HG03565 (cell line): ENCODE measurements around the gene SELENOT.
"Not testable (repeated sequence)": the region's sequence is repeated elsewhere in the genome, so short reads cannot be mapped to it uniquely, and the experiment has no call there.

Experiments used
- ATAC-seq: cut with Tn5 transposase; IDR thresholded peaks from one replicate; pipeline ENCODE4 v1.9.1; 2021; ENCODE audit warnings: mild to moderate bottlenecking, moderate library complexity; ENCODE audit not compliant: unreplicated experiment

SELENOT gene

DNA sequence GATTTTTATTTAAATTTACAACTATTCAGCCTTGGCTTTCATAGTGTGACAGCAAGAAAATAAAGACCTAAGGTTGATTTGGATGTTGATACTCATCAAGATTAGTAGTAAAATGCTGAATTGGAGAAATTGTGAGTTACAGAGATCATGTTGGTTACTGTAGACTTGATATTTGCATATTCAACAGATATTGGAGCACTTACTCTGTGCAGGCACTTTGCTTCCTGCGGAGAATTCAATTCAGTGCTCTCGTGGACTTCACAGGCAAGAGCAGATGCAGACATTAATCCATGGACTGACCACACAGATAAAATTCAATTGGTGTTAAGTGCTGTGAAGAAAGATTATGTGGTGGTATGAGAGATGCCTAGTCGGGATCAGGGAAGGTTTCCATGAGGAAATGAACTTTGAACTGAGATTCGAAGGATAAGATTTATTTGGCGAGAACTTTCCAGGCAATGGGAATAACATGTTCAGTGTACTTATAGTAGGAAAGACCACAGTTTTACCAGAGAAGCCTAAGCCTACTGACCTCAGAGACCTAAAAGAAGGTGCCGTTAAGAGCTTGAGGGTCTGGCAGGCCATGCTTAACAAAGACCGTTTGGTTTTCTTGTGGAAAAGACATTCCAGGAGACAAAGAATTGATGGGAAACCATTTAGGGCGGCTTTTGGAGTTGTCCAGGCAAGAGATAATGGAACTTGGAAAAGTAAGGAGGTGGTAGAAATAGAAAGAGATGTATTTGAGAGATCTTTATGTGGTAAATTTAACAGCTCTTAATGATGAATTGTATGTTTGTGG, 4.3 kb downstream of the SELENOT start:
- no peak for ATAC-seq

DNA sequence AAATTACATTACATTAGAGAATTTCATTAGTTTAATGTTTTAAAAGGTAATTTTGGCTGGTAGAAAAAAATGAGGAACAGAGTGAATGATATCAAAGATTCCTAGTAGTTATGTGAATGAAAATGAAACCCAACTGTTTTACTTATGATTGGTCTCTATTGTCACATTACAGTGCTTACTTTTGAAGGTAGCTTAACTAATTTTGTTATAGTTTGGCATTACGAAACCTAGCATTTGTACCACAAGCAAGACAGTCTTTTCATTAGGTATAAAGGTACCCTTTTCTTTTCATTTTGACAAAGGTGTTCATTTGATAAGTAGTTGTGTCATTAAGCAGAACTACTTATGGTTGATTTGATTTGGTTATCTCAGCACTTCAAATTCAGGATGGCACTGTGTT, 6.9 kb downstream of the SELENOT start:
- ATAC-seq, result no peak

DNA sequence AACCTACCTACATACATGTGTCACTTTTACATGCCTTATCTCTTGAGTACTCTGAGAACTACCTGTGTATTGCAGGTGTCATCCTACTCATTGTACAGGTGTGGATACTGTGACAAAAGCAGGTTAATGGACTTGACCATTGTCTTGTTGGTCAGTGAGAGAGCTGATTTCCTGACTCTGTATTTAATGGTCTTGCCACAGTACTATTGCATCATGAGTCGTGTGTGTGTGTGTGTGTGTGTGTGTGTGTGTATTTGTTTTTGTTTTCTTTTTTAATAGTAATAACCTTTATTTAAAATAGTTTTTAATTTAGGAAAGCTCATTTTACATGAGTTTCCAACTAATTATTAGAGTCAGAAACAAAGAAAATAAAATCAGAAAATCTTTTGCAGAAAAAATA, 7.7 kb downstream of the SELENOT start:
- no peak for ATAC-seq

DNA sequence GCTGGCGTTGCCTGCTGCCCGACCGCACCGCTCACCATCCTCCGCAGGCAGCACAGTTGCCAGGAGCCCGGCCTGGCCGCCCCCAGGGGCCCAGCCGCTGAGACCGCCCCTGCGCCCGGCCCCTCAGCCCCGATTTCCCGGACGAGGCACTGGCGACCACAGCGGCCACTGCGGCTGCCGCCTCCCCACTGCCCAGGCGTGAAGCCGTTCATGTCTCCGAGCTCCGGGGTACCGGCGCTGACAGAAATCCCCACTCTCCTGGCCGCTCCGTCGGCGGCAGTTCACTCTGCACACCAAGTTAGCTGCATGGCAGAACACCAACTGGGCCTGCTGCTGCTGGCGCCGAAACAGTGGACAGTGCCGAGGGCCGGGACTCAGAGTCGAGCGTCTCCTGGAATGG, 8.5 kb downstream of the SELENOT start:
- no peak for ATAC-seq

DNA sequence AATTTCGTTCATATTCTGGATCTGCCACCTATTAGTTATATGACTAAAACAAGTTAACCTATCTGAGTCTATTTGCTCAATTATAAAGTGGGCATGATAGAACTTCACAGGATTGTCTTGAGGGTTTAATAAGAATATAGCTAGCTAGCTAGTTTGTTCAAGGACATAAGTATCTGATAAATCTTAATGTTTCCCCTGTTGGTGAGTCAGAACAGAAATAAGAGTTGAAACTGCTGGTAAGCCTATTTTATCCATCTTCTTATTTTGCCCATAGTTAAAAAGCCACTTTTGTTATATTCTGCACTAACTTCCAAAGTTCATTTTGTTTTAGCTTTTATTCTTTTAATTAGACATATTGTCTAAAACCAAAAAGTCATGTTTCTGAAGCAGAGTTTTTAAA, 9.4 kb downstream of the SELENOT start:
- no peak for ATAC-seq

DNA sequence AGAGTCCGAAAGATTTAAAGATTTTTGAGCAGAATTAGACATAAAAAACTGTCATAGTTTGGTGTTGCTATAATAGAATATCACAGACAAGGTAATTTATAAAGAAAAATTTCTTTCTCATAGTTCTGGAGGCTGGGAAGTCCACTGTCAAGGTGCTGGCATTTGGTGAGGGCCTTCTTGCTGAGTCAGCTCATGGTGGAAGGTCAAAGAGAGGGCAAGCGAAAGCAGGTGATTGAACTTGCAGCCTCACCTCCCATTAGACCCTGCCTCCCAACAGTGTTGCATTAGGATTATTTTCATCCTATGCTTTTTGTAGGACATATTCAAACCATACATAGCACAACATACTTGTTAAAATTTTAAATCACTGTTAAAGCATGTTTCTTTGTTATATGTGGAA, 9.9 kb downstream of the SELENOT start:
- no peak for ATAC-seq

DNA sequence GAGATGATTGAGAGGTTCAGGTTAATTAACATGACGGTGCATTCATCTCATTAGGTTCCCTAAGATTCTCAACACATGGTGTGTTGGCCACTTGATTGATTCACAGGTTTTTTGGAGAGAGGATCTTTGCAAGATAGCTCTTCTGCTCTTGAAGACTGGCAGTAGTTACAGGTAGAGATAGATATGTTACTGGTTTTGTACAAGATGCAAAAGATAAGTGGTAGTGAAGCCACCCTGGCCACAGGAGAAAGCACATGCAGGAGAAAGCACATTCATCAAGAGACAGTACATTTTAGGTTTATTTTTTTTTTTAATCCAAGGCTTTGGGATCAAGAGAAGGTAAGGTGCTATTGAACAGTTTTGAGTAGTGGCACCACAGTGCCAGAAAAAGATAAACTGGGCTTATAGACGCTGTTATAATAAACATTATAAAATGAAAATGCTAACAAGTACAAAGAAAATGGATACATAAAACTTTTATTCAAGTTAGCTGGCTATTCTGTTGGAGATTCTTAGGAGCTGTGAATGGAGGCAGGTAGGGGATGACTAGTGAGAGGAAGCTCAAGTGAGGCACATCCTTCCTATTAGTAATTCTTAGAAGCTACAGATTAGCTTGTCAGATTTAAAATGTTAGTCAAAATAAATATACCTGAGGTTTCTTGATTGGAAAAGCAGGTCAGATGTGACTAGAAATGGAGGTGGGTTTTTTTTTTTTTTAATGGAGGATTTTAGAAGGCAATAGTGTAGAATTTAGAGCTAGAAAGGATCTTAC, 10.8 kb downstream of the SELENOT start:
- ATAC-seq, result no peak

DNA sequence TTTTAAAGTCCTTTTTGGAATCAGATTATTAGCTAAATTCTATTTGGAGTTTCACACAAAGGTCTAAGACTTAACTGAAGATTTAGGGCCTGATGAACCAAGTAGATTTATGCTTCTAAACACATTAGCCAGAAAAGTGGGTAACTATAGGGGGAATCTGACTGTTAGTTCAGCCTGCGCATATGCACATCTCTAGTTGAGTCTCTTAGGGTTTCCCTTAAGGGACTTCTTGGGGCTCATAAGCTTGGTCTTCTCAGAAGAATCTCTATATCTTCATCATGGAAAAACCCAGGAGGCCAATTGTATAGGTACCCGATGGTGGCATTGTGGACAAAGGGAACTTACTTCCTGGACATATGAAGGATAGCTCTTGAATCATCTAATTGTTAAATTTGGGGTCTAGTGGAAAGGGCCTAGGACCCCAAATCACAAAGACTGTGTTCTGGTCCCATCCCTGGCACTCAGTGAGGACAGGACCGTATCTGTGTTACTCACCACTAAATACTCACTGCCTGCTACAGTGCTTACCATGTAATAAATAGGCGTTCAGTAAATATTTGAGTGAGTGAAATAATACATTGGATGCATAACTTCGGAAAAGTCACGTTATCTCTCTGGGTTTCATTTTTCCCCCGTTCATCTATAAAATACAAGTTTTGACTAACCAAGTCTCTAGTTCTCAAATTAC, 17.0 kb downstream of the SELENOT start:
- no peak for ATAC-seq

DNA sequence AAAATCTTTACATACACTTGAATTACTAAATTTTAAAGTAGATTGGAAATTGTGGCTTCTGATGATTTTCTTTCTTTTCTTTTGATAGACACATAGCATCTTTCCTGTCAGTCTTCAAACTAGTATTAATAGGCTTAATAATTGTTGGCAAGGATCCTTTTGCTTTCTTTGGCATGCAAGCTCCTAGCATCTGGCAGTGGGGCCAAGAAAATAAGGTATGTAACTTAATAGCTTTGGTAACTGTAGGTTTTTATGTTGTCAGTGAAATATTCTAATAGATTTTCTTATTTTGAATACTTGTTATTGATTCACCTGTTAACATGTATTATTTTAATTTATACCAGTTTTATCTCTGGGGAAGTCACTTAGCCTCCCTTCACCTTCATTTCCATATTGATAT, 19.8 kb downstream of the SELENOT start:
- not testable (repeated sequence) for ATAC-seq

DNA sequence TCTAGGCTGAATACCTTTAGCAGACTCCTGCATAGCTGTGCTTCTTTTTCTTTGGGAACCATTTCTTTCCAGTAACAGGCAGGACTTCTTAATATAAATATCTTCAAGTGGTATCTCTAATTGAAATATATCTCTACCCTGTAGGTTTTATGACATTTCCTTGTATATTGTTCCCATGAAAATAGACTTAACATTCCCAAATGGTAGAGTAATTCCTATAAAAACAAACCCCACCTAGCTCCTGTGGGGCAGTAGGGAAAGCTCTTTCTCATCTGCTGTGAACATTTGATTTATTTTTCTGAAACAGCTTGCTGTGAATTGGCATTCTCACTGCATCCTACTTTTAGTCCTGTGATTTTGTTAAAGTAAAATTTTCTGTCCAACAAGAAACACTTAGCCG, 20.8 kb downstream of the SELENOT start:
- ATAC-seq, result no peak

DNA sequence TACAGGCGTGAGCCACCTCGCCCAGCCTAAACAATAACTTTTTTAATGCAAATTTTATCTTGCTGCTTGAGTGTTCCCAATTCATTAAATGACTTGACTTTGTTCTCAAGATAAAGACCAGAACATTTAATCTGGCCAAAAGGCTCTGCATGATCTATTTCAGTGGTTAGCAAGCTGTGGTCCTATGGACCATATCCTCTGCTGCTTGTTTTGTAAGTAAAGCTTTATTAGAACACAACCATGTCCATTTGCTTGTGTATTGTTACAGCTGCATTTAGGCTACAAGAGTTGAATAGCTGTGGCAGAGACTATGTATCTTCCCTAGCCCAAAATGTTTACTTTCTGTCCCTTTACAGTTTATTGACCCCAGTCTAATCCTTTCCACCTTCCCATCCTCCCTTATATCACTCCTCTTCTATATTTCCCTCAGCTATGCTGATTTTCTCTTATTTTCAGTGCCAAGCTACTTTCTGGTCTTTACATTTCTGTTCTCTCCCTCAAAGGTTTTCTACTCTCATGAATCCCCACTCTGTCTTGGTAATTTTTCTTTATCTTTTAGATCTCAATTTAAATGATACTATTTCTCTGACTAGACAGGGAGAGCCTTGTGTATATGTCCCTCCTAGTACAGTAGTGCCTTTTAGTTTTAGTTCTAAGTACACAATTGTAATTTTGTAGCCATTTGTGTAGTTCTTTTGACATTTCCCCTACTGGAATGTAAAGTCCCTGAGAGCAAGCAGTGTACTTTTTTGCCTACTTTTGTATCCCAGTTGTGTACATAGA, 23.2 kb downstream of the SELENOT start:
- no peak for ATAC-seq

DNA sequence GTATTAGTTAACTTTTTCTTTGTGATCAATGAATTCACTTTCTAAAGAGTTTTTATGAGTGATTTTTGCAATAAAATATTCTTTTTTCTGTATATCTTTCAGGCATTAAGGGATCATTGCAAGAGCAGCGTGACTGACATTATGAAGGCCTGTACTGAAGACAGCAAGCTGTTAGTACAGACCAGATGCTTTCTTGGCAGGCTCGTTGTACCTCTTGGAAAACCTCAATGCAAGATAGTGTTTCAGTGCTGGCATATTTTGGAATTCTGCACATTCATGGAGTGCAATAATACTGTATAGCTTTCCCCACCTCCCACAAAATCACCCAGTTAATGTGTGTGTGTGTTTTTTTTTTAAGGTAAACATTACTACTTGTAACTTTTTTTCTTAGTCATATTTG, 24.4 kb downstream of the SELENOT start:
- ATAC-seq, result no peak

DNA sequence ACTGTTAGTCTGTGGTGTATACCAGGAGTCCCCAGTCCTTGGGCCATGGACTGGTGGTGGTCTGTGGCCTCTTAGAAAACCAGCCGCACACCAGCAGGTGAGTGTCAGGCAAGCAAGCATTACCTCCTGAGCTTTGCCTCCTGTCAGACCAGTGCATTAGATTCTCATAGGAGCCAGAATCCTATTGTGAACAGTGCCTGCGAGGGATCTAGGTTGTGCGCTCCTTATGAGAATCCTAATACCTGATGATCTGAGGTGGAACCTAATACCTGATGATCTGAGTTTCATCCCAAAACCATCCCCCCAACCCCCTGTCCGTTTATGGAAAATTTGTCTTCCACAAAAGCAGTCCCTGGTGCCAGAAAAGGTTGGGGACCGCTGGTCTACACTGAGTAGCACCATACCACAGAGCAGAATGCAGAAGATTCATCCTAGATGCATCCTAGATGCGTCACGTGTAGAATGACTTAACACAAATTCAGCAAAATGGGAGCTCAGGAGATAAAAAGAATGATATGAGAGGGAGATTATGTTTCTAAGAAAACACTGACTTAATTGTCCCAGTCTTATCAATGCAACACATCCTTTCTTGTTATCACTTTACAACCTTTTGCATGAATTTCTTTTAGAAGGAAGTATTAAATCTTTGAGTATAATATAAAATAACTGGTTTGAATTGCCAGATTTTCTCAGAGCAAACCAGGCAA, 28.5 kb downstream of the SELENOT start:
- no peak for ATAC-seq

DNA sequence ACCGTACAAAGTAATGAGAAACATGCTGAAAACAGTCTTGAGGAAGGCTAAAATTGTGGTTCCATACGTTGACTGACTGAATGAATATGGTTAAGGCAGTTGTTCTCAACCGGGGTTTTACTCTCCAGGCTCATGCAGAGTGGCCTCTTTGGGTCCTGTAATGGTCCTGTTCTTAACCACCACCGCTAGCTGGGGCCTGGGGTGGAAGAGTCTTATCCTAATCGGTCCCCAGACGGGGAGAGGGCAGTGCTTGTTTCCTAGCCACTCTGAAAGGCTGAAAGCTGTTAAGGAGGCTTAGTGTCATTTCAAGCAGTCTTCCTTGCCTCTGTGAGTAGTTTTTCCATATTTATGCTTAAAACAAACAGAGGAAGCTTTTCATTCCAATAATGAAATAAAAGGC, 32.0 kb downstream of the SELENOT start:
- no peak for ATAC-seq

DNA sequence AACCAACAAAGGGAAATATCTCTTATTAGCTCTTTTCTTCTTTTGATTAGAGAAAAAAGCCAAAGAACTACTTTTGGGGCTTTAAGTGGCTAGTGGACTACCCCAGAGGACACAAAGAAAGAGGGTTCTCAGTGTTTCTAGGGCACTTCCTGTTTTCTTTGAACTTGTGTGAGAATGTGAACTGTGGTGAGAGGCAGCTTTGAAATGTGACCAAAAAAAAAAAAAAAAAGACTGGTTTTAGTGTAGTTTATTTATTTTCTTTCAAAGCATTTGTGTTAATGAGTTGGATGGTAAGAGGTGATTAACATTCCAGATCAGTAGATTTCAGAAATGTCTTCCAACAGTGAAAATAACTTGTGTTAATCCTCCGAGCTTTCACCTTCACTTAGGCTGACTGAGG, 32.4 kb downstream of the SELENOT start:
- ATAC-seq, result peak; percentile 76

DNA sequence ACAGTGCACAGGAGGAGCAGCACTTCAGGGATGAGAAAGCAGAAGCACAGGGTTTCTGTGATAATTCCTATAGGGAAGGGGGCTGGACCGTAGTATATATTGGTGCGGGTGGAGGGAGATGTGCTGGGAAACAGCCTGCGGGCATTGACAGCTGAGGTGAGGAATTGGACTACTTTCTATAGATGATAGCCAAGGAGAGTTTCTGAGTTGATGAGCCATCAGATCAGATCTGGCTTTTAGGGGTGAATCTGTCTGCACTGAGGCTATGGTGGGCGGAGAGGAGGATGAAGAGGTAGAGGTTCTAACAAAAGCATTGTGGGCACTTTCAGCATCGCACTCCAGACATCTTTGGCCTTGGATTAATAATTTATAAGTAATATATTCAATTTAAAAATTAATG, 33.1 kb downstream of the SELENOT start:
- ATAC-seq, result no peak

DNA sequence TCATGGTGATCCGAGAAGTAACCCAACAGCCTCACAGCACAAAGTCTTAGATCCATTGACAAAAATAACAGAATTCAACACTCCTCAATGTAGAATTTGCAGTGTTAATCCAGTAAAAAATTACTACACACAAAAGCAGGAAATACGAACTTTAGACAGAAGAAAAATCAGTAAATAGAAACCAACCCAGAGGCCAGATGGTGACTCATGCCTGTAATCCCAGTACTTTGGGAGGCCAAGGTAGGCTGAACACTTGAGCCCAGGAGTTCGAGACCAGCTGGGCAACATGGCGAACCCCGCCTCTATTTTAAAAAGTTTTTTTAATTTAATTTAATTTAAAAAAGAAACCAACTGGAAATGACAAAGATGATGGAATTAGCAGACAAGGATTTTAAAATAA, 36.1 kb downstream of the SELENOT start:
- no peak for ATAC-seq

DNA sequence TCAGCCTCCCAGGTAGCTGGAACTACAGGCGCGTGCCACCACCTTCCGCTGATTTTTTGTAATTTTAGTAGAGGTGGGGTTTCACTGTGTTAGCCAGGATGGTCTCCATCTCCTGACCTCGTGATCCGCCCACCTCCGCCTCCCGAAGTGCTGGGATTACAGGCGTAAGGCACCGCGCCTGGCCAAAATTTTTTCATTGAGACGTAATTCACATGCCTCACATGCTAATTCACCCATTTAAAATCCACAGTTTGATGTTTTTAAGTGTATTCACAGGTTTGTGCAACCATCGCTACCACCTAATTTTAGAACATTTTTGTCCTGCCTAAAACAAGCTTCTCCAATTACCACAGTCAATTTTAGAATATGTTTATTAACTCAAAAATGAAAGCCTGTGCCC, 37.1 kb downstream of the SELENOT start:
- no peak for ATAC-seq

DNA sequence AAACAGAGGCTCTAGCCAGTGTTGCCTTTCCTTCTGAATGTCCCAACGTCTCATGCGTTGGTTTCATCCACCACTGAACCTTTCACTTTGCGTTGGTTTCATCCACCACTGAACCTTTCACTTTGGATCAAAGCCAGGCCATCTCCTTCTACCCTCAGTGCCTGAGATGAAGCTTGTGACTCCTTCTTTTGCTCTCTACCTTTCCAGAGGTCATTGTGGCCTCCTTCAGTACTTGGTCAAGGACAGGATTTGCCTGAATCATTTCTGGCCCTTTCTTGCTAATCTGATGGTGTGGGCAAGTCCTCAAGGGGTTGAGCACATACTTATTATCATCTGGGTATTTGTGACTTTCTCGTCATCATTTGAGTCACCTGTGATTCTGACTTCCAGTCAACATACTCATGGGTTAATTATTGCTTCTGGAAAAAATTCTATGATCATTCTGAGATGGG, 50.0 kb downstream of the SELENOT start:
- ATAC-seq, result peak; percentile 42

DNA sequence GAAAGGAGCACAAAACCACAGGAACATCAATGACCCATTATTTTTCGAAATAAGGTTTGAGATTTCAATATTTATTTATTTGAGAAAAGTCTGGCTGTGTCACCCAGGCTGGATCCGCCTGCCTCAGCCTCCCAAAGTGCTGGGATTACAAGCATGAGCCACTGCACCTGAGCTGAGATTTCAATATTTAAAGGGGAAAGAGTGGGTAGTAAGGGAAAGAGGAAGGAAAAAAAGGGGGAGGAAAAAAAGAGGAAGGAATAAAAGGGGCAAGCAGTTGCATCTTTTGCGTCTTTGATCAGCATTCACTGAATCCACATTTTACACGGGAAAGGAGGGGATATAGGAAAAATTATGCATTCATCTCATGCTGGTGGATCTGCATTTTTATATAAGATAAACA, 53.2 kb downstream of the SELENOT start:
- no peak for ATAC-seq
